GM12878 (cell line): ENCODE data around the gene INCA1. TPM values are rescaled to one million over a fixed set of nuclear protein-coding genes. Genes with fewer than 3 reads are reported as not detected.

ENCODE experiments used
- BHLHE40 ChIP-seq, 2 experiments: fragments of 450-650 bp in 1 of 2; IDR thresholded peaks; 2 replicates each; pipeline ENCODE4 v1.6.1; 2011 to 2017; ENCODE audit warnings: low read depth in 2 of 2, borderline replicate concordance in 1 of 2, improper control_type of control experiment in 1 of 2, low read length in 1 of 2, mild to moderate bottlenecking in 1 of 2
- CREB1 ChIP-seq: IDR thresholded peaks from 2 replicates; pipeline ENCODE4 v1.6.1; 2012; ENCODE audit warnings: low read depth, mild to moderate bottlenecking, inconsistent platforms
- GABPA ChIP-seq: IDR thresholded peaks from 2 replicates; pipeline ENCODE4 v1.6.1; 2014; ENCODE audit warnings: antibody characterized with exemption, low read depth, mild to moderate bottlenecking, inconsistent platforms
- MTA3 ChIP-seq: IDR thresholded peaks from 2 replicates; pipeline ENCODE4 v1.6.1; 2012; ENCODE audit warnings: low read length, inconsistent platforms, borderline replicate concordance
- NFYA ChIP-seq: IDR thresholded peaks from 2 replicates; pipeline ENCODE4 v1.6.1; 2011; ENCODE audit warnings: low read depth, mild to moderate bottlenecking, low read length, improper control_type of control experiment, borderline replicate concordance
- RAD51 ChIP-seq: fragments of 450-650 bp; IDR thresholded peaks from 2 replicates; pipeline ENCODE4 v1.6.1; 2016; ENCODE audit warnings: moderate library complexity, mild to moderate bottlenecking, inconsistent platforms
- RELA ChIP-seq: fragments of 450-650 bp; IDR thresholded peaks from 2 replicates; pipeline ENCODE4 v1.8.0; 2014; ENCODE audit warnings: borderline replicate concordance; ENCODE audit not compliant: partially characterized antibody
- SIN3A ChIP-seq: IDR thresholded peaks from 2 replicates; pipeline ENCODE4 v1.6.1; 2012; ENCODE audit warnings: low read depth, low read length, improper control_type of control experiment
- SIX5 ChIP-seq: IDR thresholded peaks from 2 replicates; pipeline ENCODE4 v1.6.1; 2011; ENCODE audit warnings: mild to moderate bottlenecking, low read depth, low read length, moderate library complexity; ENCODE audit not compliant: severe bottlenecking
- WRNIP1 ChIP-seq: IDR thresholded peaks from 2 replicates; pipeline ENCODE4 v1.6.1; 2011; ENCODE audit warnings: low read depth, low read length, improper control_type of control experiment, borderline replicate concordance
- YBX1 ChIP-seq: fragments of 450-650 bp; IDR thresholded peaks from 2 replicates; pipeline ENCODE4 v1.6.1; 2016; ENCODE audit warnings: antibody characterized with exemption
- ZNF207 ChIP-seq: fragments of 450-650 bp; IDR thresholded peaks from 2 replicates; pipeline ENCODE4 v1.6.1; 2014; ENCODE audit warnings: antibody characterized with exemption, mild to moderate bottlenecking, borderline replicate concordance
- ZZZ3 ChIP-seq: IDR thresholded peaks from 2 replicates; pipeline ENCODE4 v1.6.1; 2011; ENCODE audit warnings: low read depth; ENCODE audit not compliant: control insufficient read depth, insufficient read length
- polyA plus RNA-seq, 11 experiments: library from polyadenylated mRNA; depleted of rRNA in 4 of 11; unstranded in 6 of 11; stranded (reverse) in 5 of 11; fragments of >200 nt; fragmentation: Nextera tagmentation in 4 of 11; fragmentation: Illumina TruSeq in 1 of 11; extraction: Ambion mirVana in 4 of 11; extraction: Trizol in 1 of 11; gene quantifications; 1 replicate in 1 of 11; 2 replicates in 10 of 11; pipeline versions ENCODE4 v1.2.1 to v1.2.3, GENCODE V29; 2011 to 2016; ENCODE audit warnings: inconsistent platforms in 2 of 11, missing spikeins in 2 of 11, low read depth in 1 of 11
- total RNA-seq, 4 experiments: library from RNA; depleted of rRNA in 3 of 4; stranded (reverse); fragments of >200 nt in 3 of 4; fragmentation: Illumina TruSeq in 1 of 4; extraction: Trizol in 1 of 4; gene quantifications; 2 replicates each; pipeline versions ENCODE4 v1.2.1 to v1.2.3, GENCODE V29; 2013 to 2021
- TF ChIP-seq, protein P1 (sequence below): fragments of 450-650 bp; formaldehyde crosslinking; IDR thresholded peaks from 2 replicates; pipeline ENCODE4 v1.4.0; 2020; ENCODE audit warnings: mild to moderate bottlenecking, moderate library complexity
- TF ChIP-seq, protein P2 (sequence below): fragments of 450-650 bp; formaldehyde crosslinking; IDR thresholded peaks from 2 replicates; pipeline ENCODE4 v1.5.0; 2022; ENCODE audit warnings: mild to moderate bottlenecking, missing genetic modification characterization
- TF ChIP-seq, protein P3 (sequence below): fragments of 450-650 bp; IDR thresholded peaks from 2 replicates; pipeline ENCODE4 v1.6.1; 2017; ENCODE audit warnings: mild to moderate bottlenecking, moderate library complexity
- TF ChIP-seq, protein P4 (sequence below): IDR thresholded peaks from 2 replicates; pipeline ENCODE4 v1.6.1; 2011; ENCODE audit warnings: mild to moderate bottlenecking, low read depth, low read length, moderate library complexity; ENCODE audit not compliant: insufficient replicate concordance

INCA1 gene
- total and polyA plus RNA-seq, 10 of the 15 experiments (the other 5 are each of a cell fraction or from before 2014, with no cell fraction given) = 0.19 to 1.8 (median 0.45) TPM

DNA sequence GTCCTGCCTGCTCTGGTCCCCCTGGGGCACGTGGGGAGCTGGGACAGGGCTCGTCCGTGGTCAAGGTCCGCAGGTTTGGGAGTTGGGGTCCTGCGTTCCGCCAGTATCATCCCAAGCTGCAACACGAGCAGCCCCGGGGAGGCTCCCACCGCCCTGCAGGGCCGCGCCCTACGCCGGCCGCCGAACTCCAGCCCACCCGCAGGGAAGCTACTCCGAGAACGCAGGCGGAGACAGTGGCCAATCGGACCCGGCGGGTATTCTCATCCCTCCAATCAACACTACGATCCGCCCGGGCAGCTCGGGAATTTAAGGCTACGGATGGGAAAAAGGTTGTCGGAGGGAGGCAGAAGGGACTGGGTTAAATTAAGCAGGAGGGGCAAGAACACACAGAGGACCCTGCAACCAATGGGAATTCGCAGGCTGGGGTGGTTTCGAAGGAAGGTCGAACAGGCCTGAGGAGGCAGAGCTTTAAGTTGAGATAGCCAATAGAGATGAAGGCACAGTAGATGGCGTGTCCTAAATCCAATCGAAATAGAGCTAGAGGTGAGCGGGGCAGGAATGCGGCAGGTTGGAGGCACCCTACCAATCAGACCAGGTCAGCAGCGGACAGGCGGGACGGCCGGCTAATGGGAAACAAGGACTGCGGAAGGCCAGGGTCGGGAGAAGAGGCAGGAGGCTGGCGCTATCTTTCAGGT lies 30.3 kb downstream of the INCA1 start (continued):
- TF ChIP-seq, protein P1, sequence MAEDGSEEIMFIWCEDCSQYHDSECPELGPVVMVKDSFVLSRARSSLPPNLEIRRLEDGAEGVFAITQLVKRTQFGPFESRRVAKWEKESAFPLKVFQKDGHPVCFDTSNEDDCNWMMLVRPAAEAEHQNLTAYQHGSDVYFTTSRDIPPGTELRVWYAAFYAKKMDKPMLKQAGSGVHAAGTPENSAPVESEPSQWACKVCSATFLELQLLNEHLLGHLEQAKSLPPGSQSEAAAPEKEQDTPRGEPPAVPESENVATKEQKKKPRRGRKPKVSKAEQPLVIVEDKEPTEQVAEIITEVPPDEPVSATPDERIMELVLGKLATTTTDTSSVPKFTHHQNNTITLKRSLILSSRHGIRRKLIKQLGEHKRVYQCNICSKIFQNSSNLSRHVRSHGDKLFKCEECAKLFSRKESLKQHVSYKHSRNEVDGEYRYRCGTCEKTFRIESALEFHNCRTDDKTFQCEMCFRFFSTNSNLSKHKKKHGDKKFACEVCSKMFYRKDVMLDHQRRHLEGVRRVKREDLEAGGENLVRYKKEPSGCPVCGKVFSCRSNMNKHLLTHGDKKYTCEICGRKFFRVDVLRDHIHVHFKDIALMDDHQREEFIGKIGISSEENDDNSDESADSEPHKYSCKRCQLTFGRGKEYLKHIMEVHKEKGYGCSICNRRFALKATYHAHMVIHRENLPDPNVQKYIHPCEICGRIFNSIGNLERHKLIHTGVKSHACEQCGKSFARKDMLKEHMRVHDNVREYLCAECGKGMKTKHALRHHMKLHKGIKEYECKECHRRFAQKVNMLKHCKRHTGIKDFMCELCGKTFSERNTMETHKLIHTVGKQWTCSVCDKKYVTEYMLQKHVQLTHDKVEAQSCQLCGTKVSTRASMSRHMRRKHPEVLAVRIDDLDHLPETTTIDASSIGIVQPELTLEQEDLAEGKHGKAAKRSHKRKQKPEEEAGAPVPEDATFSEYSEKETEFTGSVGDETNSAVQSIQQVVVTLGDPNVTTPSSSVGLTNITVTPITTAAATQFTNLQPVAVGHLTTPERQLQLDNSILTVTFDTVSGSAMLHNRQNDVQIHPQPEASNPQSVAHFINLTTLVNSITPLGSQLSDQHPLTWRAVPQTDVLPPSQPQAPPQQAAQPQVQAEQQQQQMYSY (CRISPR knock-in tag) = no peak
- TF ChIP-seq, protein P2, sequence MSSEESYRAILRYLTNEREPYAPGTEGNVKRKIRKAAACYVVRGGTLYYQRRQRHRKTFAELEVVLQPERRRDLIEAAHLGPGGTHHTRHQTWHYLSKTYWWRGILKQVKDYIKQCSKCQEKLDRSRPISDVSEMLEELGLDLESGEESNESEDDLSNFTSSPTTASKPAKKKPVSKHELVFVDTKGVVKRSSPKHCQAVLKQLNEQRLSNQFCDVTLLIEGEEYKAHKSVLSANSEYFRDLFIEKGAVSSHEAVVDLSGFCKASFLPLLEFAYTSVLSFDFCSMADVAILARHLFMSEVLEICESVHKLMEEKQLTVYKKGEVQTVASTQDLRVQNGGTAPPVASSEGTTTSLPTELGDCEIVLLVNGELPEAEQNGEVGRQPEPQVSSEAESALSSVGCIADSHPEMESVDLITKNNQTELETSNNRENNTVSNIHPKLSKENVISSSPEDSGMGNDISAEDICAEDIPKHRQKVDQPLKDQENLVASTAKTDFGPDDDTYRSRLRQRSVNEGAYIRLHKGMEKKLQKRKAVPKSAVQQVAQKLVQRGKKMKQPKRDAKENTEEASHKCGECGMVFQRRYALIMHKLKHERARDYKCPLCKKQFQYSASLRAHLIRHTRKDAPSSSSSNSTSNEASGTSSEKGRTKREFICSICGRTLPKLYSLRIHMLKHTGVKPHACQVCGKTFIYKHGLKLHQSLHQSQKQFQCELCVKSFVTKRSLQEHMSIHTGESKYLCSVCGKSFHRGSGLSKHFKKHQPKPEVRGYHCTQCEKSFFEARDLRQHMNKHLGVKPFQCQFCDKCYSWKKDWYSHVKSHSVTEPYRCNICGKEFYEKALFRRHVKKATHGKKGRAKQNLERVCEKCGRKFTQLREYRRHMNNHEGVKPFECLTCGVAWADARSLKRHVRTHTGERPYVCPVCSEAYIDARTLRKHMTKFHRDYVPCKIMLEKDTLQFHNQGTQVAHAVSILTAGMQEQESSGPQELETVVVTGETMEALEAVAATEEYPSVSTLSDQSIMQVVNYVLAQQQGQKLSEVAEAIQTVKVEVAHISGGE (CRISPR knock-in tag) = no peak
- TF ChIP-seq GABPA = peak; percentile 48; the same call in 1 of the 2 replicates
- TF ChIP-seq WRNIP1 = no peak
- TF ChIP-seq RAD51 = no peak
- TF ChIP-seq, protein P3, sequence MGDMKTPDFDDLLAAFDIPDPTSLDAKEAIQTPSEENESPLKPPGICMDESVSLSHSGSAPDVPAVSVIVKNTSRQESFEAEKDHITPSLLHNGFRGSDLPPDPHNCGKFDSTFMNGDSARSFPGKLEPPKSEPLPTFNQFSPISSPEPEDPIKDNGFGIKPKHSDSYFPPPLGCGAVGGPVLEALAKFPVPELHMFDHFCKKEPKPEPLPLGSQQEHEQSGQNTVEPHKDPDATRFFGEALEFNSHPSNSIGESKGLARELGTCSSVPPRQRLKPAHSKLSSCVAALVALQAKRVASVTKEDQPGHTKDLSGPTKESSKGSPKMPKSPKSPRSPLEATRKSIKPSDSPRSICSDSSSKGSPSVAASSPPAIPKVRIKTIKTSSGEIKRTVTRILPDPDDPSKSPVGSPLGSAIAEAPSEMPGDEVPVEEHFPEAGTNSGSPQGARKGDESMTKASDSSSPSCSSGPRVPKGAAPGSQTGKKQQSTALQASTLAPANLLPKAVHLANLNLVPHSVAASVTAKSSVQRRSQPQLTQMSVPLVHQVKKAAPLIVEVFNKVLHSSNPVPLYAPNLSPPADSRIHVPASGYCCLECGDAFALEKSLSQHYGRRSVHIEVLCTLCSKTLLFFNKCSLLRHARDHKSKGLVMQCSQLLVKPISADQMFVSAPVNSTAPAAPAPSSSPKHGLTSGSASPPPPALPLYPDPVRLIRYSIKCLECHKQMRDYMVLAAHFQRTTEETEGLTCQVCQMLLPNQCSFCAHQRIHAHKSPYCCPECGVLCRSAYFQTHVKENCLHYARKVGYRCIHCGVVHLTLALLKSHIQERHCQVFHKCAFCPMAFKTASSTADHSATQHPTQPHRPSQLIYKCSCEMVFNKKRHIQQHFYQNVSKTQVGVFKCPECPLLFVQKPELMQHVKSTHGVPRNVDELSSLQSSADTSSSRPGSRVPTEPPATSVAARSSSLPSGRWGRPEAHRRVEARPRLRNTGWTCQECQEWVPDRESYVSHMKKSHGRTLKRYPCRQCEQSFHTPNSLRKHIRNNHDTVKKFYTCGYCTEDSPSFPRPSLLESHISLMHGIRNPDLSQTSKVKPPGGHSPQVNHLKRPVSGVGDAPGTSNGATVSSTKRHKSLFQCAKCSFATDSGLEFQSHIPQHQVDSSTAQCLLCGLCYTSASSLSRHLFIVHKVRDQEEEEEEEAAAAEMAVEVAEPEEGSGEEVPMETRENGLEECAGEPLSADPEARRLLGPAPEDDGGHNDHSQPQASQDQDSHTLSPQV = no peak
- no peak for TF ChIP-seq SIX5
- TF ChIP-seq, protein P4, sequence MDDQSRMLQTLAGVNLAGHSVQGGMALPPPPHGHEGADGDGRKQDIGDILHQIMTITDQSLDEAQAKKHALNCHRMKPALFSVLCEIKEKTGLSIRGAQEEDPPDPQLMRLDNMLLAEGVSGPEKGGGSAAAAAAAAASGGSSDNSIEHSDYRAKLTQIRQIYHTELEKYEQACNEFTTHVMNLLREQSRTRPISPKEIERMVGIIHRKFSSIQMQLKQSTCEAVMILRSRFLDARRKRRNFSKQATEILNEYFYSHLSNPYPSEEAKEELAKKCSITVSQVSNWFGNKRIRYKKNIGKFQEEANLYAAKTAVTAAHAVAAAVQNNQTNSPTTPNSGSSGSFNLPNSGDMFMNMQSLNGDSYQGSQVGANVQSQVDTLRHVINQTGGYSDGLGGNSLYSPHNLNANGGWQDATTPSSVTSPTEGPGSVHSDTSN = peak; percentile 99
- TF ChIP-seq BHLHE40 (IDR thresholded peaks at IDR 0.05; ENCODE audit: borderline replicate concordance in 1 of 2, low read depth in 2 of 2, low read length in 1 of 2) = peak in 1 of 2 experiments; percentile 48; a peak in 1 of 4 replicates
- no peak for TF ChIP-seq RELA
- TF ChIP-seq MTA3 = no peak
- TF ChIP-seq NFYA = peak; percentile 97
- TF ChIP-seq YBX1 = no peak
- TF ChIP-seq ZZZ3 = no peak
- TF ChIP-seq SIN3A = peak; percentile 38
- peak; percentile 82 for TF ChIP-seq CREB1
- TF ChIP-seq ZNF207 = no peak
